ENCODE measurements around the gene LARP1.
"Not testable (repeated sequence)": the region's sequence is repeated elsewhere in the genome, so short reads cannot be mapped to it uniquely, and the experiment has no call there.

The LARP1 gene

GRCh38 chr5:154758493-154758892 lies 3.3 kb downstream of the LARP1 start:
- H3K4me3 ChIP-seq (ENCODE audit: low read depth, low read length) = peak overlapping the region; percentile 38

DNA sequence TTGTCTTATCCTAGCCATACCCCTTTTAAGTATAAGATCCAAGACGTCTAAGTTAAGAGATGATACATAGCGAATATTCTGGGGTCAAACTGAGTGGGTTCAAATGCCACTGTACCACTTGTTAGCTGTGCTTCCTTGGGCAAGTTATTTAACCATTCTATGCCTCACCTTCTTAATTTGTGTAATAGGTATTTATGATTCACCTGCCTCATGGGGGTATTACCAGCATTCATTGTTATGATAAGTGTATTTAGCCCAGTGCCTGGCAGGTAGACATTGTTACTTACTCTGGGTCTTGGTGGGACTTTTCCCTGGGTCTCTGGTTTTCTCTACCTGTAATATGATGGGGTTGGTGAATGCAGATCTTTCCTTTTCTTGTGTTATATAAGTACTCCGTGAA lies 3.8 kb downstream of the LARP1 start:
- DNase-seq (ENCODE audit: low read depth) = no peak
- no peak overlapping the region for H3K4me3 ChIP-seq (ENCODE audit: low read depth, low read length)

More at GRCh38 chr5:154758493-154758892, 3.3 kb downstream of the LARP1 start:
- DNase-seq (ENCODE audit: low read depth) = no peak

DNA sequence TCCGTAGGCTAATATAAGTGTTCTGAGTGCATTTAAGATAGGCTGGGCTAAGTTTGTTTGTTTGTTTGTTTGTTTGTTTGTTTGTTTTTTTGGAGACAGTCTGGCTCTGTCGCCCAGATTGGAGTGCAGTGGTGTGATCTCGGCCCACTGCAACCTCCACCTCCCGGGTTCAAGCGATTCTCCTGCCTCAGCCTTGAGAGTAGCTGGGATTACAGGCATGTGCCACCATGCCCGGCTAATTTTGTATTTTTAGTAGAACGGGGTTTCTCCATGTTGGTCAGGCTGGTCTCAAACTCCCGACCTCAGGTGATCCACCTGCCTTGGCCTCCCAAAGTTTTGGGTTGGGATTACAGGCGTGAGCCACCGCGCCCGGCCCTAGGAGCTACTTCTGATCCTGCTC lies 4.7 kb downstream of the LARP1 start:
- H3K4me3 ChIP-seq (ENCODE audit: low read depth, low read length); DNase-seq (ENCODE audit: low read depth): not testable (repeated sequence)

DNA sequence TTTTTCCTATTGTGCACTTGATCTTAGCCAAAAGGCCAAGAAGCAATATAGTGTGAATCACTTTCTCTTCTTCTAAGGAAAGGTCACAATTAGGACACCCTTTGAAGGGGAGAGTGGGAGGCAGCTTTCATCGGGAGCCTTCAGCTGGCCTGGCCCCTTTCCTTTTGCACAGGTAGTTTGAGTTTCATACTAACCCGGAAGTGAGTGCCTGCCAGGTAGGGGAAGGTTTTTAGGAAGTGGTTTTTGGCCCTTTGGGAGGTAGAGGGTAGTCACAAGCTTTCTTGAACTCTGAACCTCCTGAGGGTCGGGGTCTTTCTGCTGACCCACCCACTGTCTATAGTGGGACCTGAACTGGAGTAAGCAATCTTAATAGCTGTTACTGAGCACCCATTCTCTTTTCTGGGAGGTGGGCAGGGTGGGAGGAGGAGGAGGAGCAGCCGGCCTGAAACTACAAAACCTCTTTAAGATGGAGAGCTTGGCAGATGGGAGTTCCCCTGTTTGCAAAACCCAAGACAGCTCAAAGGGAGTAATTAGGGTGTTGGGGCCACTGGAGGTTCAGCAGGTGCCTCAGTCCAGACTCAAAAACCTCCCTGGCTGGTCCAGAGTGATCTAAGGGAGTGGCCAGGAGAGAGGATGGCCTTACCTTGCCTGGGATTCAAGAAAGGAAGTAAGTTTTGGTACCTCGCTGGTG lies 6.0 kb downstream of the LARP1 start:
- no peak overlapping the region for H3K4me3 ChIP-seq (ENCODE audit: low read depth, low read length)
- no peak for DNase-seq (ENCODE audit: low read depth)

GRCh38 chr5:154762261-154762660 lies 7.1 kb downstream of the LARP1 start:
- no peak for DNase-seq (ENCODE audit: low read depth)
- no peak overlapping the region for H3K4me3 ChIP-seq (ENCODE audit: low read depth, low read length)

- no peak overlapping the region for H3K4me3 ChIP-seq (ENCODE audit: low read depth, low read length)
- DNase-seq (ENCODE audit: low read depth) = no peak
Observed at GRCh38 chr5:154762700-154763099, 7.5 kb downstream of the LARP1 start.

GRCh38 chr5:154764967-154765366 lies 9.8 kb downstream of the LARP1 start:
- no peak overlapping the region for H3K4me3 ChIP-seq (ENCODE audit: low read depth, low read length)
- no peak for DNase-seq (ENCODE audit: low read depth)

DNA sequence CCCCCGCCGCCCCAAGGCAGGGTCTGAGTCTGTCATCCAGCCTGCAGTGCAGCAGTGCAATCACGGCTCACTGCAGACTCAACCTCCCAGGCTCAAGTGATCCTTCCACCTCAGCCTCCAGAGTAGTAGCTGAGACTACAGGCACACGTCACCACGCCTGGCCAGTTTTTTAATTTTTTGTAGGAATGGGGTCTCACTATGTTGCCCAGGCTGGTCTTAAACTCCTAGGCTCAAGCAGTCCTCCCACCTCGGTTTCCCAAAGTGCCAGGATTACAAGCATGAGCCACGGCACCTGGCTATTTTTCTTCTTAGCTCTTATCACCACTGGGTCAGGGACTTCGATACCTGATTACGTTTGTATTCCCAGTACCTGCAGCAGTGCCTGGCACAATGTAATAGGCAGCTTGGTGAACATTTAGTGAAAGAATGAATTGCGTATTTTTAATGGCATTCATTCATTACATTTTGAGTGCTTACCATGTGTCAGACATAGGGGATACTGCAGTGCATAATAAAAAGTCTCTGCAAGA lies 10.3 kb downstream of the LARP1 start:
- no peak for DNase-seq (ENCODE audit: low read depth)
- no peak overlapping the region for H3K4me3 ChIP-seq (ENCODE audit: low read depth, low read length)

GRCh38 chr5:154766558-154767281 lies 11.5 kb downstream of the LARP1 start:
- H3K4me3 ChIP-seq (ENCODE audit: low read depth, low read length) = no peak overlapping the region
- DNase-seq (ENCODE audit: low read depth) = no peak

DNA sequence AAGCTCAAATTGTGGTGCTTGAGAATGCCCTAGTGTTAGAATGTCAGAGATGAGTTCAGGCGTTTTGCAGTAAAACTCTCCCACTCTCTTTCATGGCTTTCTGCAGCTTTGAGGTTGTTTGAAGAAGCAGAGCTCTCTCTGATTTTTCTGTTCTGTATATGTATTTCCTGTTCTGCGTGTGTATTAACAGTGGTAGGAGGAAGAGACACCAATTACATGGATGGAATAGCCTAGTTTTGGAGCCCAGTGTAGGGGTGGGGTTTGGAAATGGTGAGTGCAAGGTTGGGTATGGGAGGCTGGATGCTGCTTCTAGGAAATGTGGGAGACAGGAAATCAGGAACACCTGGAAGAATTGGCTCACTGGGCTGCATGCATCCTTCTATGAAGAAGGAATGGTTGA lies 12.4 kb downstream of the LARP1 start:
- no peak for DNase-seq (ENCODE audit: low read depth)
- H3K4me3 ChIP-seq (ENCODE audit: low read depth, low read length) = no peak overlapping the region

GRCh38 chr5:154768207-154768606 lies 13.0 kb downstream of the LARP1 start:
- H3K4me3 ChIP-seq (ENCODE audit: low read depth, low read length) = no peak overlapping the region
- no peak for DNase-seq (ENCODE audit: low read depth)

- DNase-seq (ENCODE audit: low read depth) = no peak
Observed at GRCh38 chr5:154770111-154770510, 14.9 kb downstream of the LARP1 start.

GRCh38 chr5:154771383-154771901 lies 16.3 kb downstream of the LARP1 start:
- H3K4me3 ChIP-seq (ENCODE audit: low read depth, low read length) = peak overlapping the region; percentile 9
- peak; percentile 60 for DNase-seq (ENCODE audit: low read depth)

More at GRCh38 chr5:154770111-154770510, 14.9 kb downstream of the LARP1 start:
- no peak overlapping the region for H3K4me3 ChIP-seq (ENCODE audit: low read depth, low read length)

GRCh38 chr5:154773326-154773725 lies 18.1 kb downstream of the LARP1 start:
- DNase-seq (ENCODE audit: low read depth) = no peak
- H3K4me3 ChIP-seq (ENCODE audit: low read depth, low read length) = no peak overlapping the region

DNA sequence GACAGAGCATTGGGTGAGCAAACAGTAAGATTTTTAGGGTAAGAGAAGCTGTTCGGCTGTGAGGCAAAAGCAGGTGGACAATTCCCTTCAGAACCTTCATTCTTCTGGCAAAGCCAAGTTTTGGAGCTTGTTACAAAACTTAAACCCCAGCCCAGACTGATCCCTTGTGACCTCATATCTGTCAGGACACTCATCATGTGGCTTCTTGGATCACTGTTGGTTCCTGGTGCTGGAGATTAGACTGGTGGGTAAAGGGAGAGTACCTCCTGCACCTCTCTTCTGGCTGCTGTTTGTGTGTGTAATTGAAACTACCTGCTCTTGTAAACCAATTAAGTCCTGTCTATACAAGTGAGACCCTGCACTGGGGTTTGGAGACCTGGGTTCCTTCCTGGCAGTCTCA lies 21.0 kb downstream of the LARP1 start:
- DNase-seq (ENCODE audit: low read depth) = no peak

DNA sequence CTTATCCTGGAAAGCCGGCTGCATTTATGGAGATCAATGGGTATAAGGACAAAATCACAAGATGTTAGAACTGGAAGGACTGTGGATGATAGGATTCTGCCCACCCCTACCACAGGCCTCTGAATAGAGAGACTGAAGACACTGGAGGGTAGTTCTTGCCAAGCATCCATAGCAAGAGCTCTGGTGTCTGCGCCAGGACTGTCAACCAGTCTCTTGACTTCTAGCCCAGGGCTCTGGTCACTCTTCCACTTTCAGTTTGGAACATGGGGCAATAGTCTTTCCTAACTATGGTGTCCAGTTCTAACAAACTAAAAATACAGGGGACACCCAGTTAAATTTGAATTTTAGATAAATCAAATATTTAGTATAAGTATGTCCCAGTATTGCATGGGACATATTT lies 23.4 kb downstream of the LARP1 start:
- H3K4me3 ChIP-seq (ENCODE audit: low read depth, low read length) = no peak overlapping the region
- no peak for DNase-seq (ENCODE audit: low read depth)

More for the DNA sequence above, 21.0 kb downstream of the LARP1 start:
- H3K4me3 ChIP-seq (ENCODE audit: low read depth, low read length) = no peak overlapping the region

DNA sequence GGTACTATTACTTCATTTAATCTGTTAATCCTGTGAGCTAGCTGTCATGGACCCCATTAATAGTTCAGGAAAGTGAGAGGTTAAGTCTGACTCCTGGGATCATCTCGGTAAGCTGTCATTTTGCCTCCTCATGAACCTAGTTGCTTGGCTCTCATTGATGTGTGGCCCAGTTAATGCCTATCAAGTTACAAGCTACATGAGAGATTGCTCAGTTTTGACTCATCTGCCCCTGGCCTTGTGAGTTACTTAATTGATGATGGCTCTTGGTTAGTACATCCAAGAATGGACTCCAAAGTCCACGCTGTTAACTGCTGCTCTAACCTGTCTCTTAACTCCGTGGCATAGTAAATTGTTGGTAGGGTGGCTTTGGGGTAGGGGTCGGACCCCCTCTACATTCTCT lies 23.9 kb downstream of the LARP1 start:
- H3K4me3 ChIP-seq (ENCODE audit: low read depth, low read length) = no peak overlapping the region
- peak; percentile 68 for DNase-seq (ENCODE audit: low read depth)

DNA sequence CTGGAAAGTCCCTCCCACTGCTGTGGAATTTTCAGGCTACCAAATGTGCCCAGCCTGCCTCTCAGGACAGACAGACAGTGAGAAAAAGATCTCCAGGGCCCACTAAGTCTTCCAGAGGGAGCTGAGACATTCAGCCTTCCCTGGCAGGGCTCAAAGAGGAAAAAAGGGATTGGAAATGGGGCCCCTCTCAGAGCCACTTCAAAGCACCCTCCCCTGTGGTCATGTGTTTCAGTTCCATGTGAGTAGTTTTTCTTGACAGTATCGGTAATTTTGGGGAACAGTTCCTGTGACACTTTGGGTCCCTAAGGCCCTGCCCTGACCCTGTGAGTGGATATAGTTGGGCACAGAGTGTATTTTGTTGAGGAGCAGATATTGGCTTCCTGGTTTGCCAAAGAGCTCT lies 25.0 kb downstream of the LARP1 start:
- no peak overlapping the region for H3K4me3 ChIP-seq (ENCODE audit: low read depth, low read length)
- no peak for DNase-seq (ENCODE audit: low read depth)

DNA sequence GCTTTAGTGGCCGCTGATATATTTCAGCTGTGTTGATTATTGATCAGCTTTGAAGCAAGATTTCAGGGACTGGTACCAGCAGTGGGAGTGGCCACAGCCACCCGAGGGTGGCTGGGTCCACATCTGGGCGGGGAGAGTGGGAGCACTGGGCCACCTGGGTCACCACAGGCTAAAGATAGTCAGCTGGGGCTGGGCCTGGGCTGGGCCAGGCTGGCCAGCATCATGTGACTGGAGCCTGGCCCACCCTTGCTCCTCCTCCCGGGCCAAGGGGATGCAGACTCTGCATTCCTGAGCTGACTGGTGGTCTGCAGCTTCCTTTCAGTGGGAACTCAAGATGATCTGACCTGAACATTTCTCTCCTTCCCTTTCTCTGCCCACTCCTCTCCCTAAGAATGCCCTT lies 27.1 kb downstream of the LARP1 start:
- H3K4me3 ChIP-seq (ENCODE audit: low read depth, low read length) = no peak overlapping the region
- DNase-seq (ENCODE audit: low read depth) = no peak

GRCh38 chr5:154782812-154783592 lies 27.8 kb downstream of the LARP1 start:
- H3K4me3 ChIP-seq (ENCODE audit: low read depth, low read length) = no peak overlapping the region
- DNase-seq (ENCODE audit: low read depth) = no peak

All from skeletal muscle cell (primary cell).